HCT116 (cell line): ENCODE data around the gene GPR62. TPM values are rescaled to one million over a fixed set of nuclear protein-coding genes. Genes with fewer than 3 reads are reported as not detected.

Source experiments
- ATAC-seq: fragments of 200-7000 bp; cut with Tn5 transposase; 2 replicates; pipeline ENCODE4 v1.9.1; 2020; ENCODE audit warnings: mild to moderate bottlenecking, moderate library complexity
- BruUV-seq: library from RNA; stranded (reverse); fragments of 400-500 nt; replicated peaks from 2 replicates; lab custom pipeline; 2021; lab: Mats Ljungman, UMichigan
- CTCF ChIA-PET: fragments of 300-600 bp; sonication (Branson Sonifier 250); formaldehyde crosslinking; loops from one replicate; lab custom pipeline; 2021; ENCODE audit warnings: antibody characterized with exemption; lab: Charles Lee
- POLR2A ChIA-PET: fragments of 300-600, 350-600 bp; sonication (Branson Sonifier 250); formaldehyde crosslinking; loops from one replicate; lab custom pipeline; 2021; ENCODE audit warnings: antibody characterized with exemption; lab: Charles Lee
- RAD21 ChIA-PET, 2 experiments: fragments of 300-600 bp; sonication (Branson Sonifier 250); formaldehyde crosslinking; loops; one replicate each; lab custom pipeline; 2023; ENCODE audit warnings: low total read pairs in 2 of 2; ENCODE audit not compliant: uncharacterized antibody in 2 of 2, unreplicated experiment in 2 of 2, low non-redundant PET in 1 of 2; lab: Charles Lee
- DNase-seq: peaks from one replicate; pipeline ENCODE4 v3.0.0-alpha.2; 2010; ENCODE audit warnings: low read depth, low spot score
- H2AFZ ChIP-seq: fragments of 200-600 bp; shearing (Covaris generic), sonication (generic); 2 replicates; pipeline ENCODE4 v1.6.1; 2017; ENCODE audit warnings: low read depth, mixed run types, mixed read lengths, antibody characterized with exemption, low read length; ENCODE audit not compliant: poor library complexity, severe bottlenecking
- H3K27ac ChIP-seq: 2 replicates; pipeline ENCODE4 v1.5.1; 2012; ENCODE audit warnings: low read depth, low read length
- H3K27me3 ChIP-seq: fragments of 200-600 bp; sonication (generic); 2 replicates; pipeline ENCODE4 v1.6.1; 2016; ENCODE audit warnings: mixed run types, low read length, mixed read lengths; ENCODE audit not compliant: insufficient read depth
- H3K36me3 ChIP-seq, 2 experiments: fragments of 200-500 bp in 1 of 2; fragments of 200-600 bp in 1 of 2; sonication (Bioruptor generic) in 1 of 2; sonication (generic) in 1 of 2; 2 replicates each; pipeline versions ENCODE4 v1.5.1 to v1.6.1; 2014 to 2016; ENCODE audit warnings: low read length in 2 of 2, inconsistent platforms in 1 of 2, mixed read lengths in 1 of 2, mixed run types in 1 of 2; ENCODE audit not compliant: insufficient read depth in 2 of 2, control insufficient read depth in 1 of 2
- H3K4me1 ChIP-seq, 2 experiments: fragments of 200-600 bp in 1 of 2; sonication (generic) in 1 of 2; 2 replicates each; pipeline versions ENCODE4 v1.5.1 to v1.6.1; 2012 to 2017; ENCODE audit warnings: low read length in 2 of 2, inconsistent platforms in 1 of 2, mild to moderate bottlenecking in 1 of 2, mixed read lengths in 1 of 2, mixed run types in 1 of 2, moderate library complexity in 1 of 2; ENCODE audit not compliant: insufficient read depth in 2 of 2, control insufficient read depth in 1 of 2
- H3K4me2 ChIP-seq: fragments of 200-600 bp; sonication (generic); 2 replicates; pipeline ENCODE4 v1.6.1; 2017; ENCODE audit warnings: mixed run types, low read length, mixed read lengths
- H3K4me3 ChIP-seq, 2 experiments: fragments of 200-600 bp in 1 of 2; sonication (generic) in 1 of 2; replicated peaks in 1 of 2; 2 replicates each; pipeline ENCODE4 v1.5.1; 2011 to 2016; ENCODE audit warnings: low read length in 2 of 2, control low read depth in 1 of 2, low read depth in 1 of 2, mild to moderate bottlenecking in 1 of 2, mixed read lengths in 1 of 2, mixed run types in 1 of 2
- H3K79me2 ChIP-seq: fragments of 200-600 bp; sonication (generic); 2 replicates; pipeline ENCODE4 v1.6.1; 2017; ENCODE audit warnings: mild to moderate bottlenecking, mixed run types, low read length, moderate library complexity, mixed read lengths; ENCODE audit not compliant: insufficient read depth
- H3K9ac ChIP-seq: fragments of 200-600 bp; sonication (generic); 2 replicates; pipeline ENCODE4 v1.6.1; 2016; ENCODE audit warnings: low read length, mixed read lengths
- H3K9me2 ChIP-seq: fragments of 200-600 bp; sonication (generic), shearing (Covaris generic); 2 replicates; pipeline ENCODE4 v1.6.1; 2017; ENCODE audit warnings: mixed run types, mild to moderate bottlenecking, moderate library complexity; ENCODE audit not compliant: insufficient read depth
- H3K9me3 ChIP-seq, 2 experiments: fragments of 200-500 bp in 1 of 2; fragments of 200-600 bp in 1 of 2; sonication (Bioruptor generic) in 1 of 2; sonication (generic) in 1 of 2; 2 replicates each; pipeline ENCODE4 v1.6.1; 2014 to 2017; ENCODE audit warnings: low read length in 2 of 2, mixed read lengths in 2 of 2, inconsistent platforms in 1 of 2, low read depth in 1 of 2, mild to moderate bottlenecking in 1 of 2, mixed run types in 1 of 2, moderate library complexity in 1 of 2; ENCODE audit not compliant: control insufficient read depth in 1 of 2, insufficient read depth in 1 of 2
- H4K20me1 ChIP-seq: fragments of 200-600 bp; sonication (generic), shearing (Covaris generic); 2 replicates; pipeline ENCODE4 v1.6.1; 2017; ENCODE audit warnings: mixed run types, mild to moderate bottlenecking, moderate library complexity; ENCODE audit not compliant: insufficient read depth
- CEBPB ChIP-seq: IDR thresholded peaks from 2 replicates; pipeline ENCODE4 v1.6.1; 2012; ENCODE audit warnings: low read depth
- EGR1 ChIP-seq: IDR thresholded peaks from 2 replicates; pipeline ENCODE4 v1.6.1; 2012; ENCODE audit warnings: low read depth
- ELF1 ChIP-seq: IDR thresholded peaks from 2 replicates; pipeline ENCODE4 v1.6.1; 2012; ENCODE audit warnings: low read depth, borderline replicate concordance
- EZH2 ChIP-seq: fragments of 200-600 bp; sonication (generic); IDR thresholded peaks from 2 replicates; pipeline ENCODE4 v1.6.1; 2017; ENCODE audit warnings: antibody characterized with exemption, mixed run types
- EZH2phosphoT487 ChIP-seq: fragments of 200-600 bp; IDR thresholded peaks from 2 replicates; pipeline ENCODE4 v1.6.1; 2018; ENCODE audit warnings: antibody characterized with exemption, borderline replicate concordance
- JUND ChIP-seq: IDR thresholded peaks from 2 replicates; pipeline ENCODE4 v1.6.1; 2012
- POLR2A ChIP-seq: IDR thresholded peaks from 2 replicates; pipeline ENCODE4 v1.7.0; 2011; ENCODE audit warnings: borderline replicate concordance; ENCODE audit not compliant: insufficient read depth, insufficient read length; ENCODE audit errors: extremely low read depth
- POLR2AphosphoS5 ChIP-seq: IDR thresholded peaks from 2 replicates; pipeline ENCODE4 v1.6.1; 2011; ENCODE audit warnings: mild to moderate bottlenecking, low read depth, low read length, moderate library complexity
- SIN3A ChIP-seq: IDR thresholded peaks from 2 replicates; pipeline ENCODE4 v1.6.1; 2012; ENCODE audit warnings: low read depth
- SP1 ChIP-seq: IDR thresholded peaks from 2 replicates; pipeline ENCODE4 v1.6.1; 2012; ENCODE audit warnings: low read depth
- SRF ChIP-seq: IDR thresholded peaks from 2 replicates; pipeline ENCODE4 v1.6.1; 2012; ENCODE audit warnings: low read depth
- TCF7L2 ChIP-seq: IDR thresholded peaks from 2 replicates; pipeline ENCODE4 v1.7.0; 2011; ENCODE audit warnings: borderline replicate concordance, inconsistent platforms; ENCODE audit not compliant: insufficient read depth, insufficient read length; ENCODE audit errors: extremely low read depth
- YY1 ChIP-seq: IDR thresholded peaks from 2 replicates; pipeline ENCODE4 v1.6.1; 2011; ENCODE audit warnings: low read length, low read depth, moderate library complexity, mild to moderate bottlenecking; ENCODE audit not compliant: insufficient replicate concordance; ENCODE audit errors: extremely low read depth
- ZFX ChIP-seq: fragments of 450-650 bp; IDR thresholded peaks from 2 replicates; pipeline ENCODE4 v1.6.1; 2017
- ZNF274 ChIP-seq: fragments of 200-500 bp; sonication (Bioruptor generic); IDR thresholded peaks from 2 replicates; pipeline ENCODE4 v1.6.1; 2014; ENCODE audit warnings: mild to moderate bottlenecking, low read depth, low read length, inconsistent platforms
- intact Hi-C: fragments of 100-400 bp; cut with micrococcal nuclease; formaldehyde crosslinking; loops from 2 replicates; pipeline ENCODE4 v1.10.0; 2022
- total RNA-seq: library from RNA; stranded (reverse); gene quantifications from one replicate; pipeline ENCODE4 v1.2.1, GENCODE V29; 2021; ENCODE audit not compliant: unreplicated experiment
- TF ChIP-seq, protein P1 (sequence below): IDR thresholded peaks from 2 replicates; pipeline ENCODE4 v1.6.1; 2012

Gene GPR62
- total RNA-seq, 1 experiment from 2014 or later: not detected

DNA sequence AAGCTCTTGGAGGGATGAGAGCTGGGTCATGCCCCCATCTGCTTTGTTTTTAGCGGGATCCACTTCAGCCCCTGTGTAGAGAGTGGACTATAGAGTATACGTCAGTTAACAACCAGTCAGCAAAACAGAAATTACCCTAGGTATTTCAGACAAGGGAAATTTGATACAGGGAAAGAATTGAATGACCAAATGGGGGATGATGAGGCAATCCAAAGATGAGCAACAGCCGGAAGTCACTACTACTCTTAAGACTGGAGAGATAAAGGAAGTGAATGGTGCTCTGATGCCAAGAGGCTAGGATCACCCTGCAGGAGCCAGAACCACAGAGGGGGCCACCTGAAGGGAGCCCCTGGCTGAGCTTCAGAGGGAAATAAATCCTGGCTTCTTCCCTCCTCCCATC, 1.7 kb upstream of the GPR62 start:
- Histone ChIP-seq H3K4me1 (no peaks in the 10 kb centered on the region), H3K27ac (no peak overlapping the region), H4K20me1 (no peaks in the 10 kb centered on the region), H3K36me3 (no peaks in the 10 kb centered on the region), H3K4me2 (no peak overlapping the region), H3K9ac (no peak overlapping the region), H2AFZ (no peak overlapping the region), H3K9me2 (no peaks in the 10 kb centered on the region), H3K79me2 (no peaks in the 10 kb centered on the region), H3K27me3 (no peaks in the 10 kb centered on the region), H3K9me3 (no peaks in the 10 kb centered on the region), H3K4me3 (no peak overlapping the region)
- ChIA-PET POLR2A (interaction anchor here (1.5 kb wide), 1 partner anchor 11 kb away, joined by 3 read pairs; no protein-coding TSS in a partner anchor), RAD21 (no interaction called here), CTCF (interaction anchor here (1.4 kb wide), 1 partner anchor 12 kb away, joined by 4 read pairs; the partner anchor contains the start of gene RRP9)
- ATAC-seq (no peak), DNase-seq (no peak)
- no TSS peak for BruUV-seq
- intact Hi-C loops: no loop called here
- no peak for TF ChIP-seq EZH2
- no peak for TF ChIP-seq EZH2phosphoT487
- TF ChIP-seq ZFX: no peak
- no peak for TF ChIP-seq POLR2A
- TF ChIP-seq EGR1: no peak
- TF ChIP-seq SRF: no peak
- no peak for TF ChIP-seq TCF7L2
- TF ChIP-seq SIN3A: no peak
- TF ChIP-seq, protein P1, sequence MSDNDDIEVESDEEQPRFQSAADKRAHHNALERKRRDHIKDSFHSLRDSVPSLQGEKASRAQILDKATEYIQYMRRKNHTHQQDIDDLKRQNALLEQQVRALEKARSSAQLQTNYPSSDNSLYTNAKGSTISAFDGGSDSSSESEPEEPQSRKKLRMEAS: no peak
- no peak for TF ChIP-seq ELF1

DNA sequence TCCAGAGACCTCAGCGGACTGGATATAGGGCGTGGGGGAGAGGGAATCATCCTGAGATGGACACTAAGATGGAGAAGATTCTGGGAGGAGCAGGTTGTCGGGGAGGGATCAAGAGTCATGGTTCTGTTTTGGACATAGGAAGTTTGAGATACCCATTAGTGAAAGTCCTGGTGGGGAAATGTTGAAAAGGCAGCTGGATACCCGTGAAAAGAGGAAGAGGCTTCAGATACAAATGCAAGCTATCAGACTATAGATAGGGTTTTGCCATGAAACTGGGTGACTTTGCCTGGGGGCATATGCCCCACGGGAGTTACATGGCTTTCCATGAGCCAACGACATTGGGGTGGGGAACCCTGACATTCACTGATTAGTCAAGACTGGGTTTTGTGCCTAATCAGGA, 1.1 kb upstream of the GPR62 start:
- RAD21 ChIA-PET: no interaction called here
- DNase-seq (no peak), ATAC-seq (no peak)
- Histone ChIP-seq H2AFZ (no peak overlapping the region), H3K9me3 (no peaks in the 10 kb centered on the region), H3K9ac (no peak overlapping the region), H3K79me2 (no peaks in the 10 kb centered on the region), H3K27me3 (no peaks in the 10 kb centered on the region), H4K20me1 (no peaks in the 10 kb centered on the region), H3K4me2 (no peak overlapping the region), H3K27ac (no peak overlapping the region), H3K4me3 (no peak overlapping the region), H3K4me1 (no peaks in the 10 kb centered on the region), H3K9me2 (no peaks in the 10 kb centered on the region), H3K36me3 (0 out of 4 replicates have a peak, but pooled peaks cover 0 to under 1% of the 10 kb centered on the region in 2 experiments)
- BruUV-seq: TSS peak; percentile 17
- intact Hi-C loops: no loop called here
- CTCF ChIA-PET: interaction anchor here (1.4 kb wide), 1 partner anchor 13 kb away, joined by 4 read pairs; the partner anchor contains the start of gene RRP9
- no peak for TF ChIP-seq SP1
- no peak for TF ChIP-seq POLR2A
- TF ChIP-seq YY1: no peak
- TF ChIP-seq ZNF274: no peak
- no peak for TF ChIP-seq SRF
- TF ChIP-seq EZH2: no peak
- TF ChIP-seq CEBPB: no peak
- TF ChIP-seq POLR2AphosphoS5: no peak
- TF ChIP-seq JUND: no peak
- TF ChIP-seq EGR1: no peak
- POLR2A ChIA-PET: interaction anchor here (1.5 kb wide), 1 partner anchor 11 kb away, joined by 3 read pairs; no protein-coding TSS in a partner anchor
